Neural cell (in vitro differentiated cells): ENCODE measurements around the gene RBM43.

ENCODE experiments used
- CTCF ChIP-seq: fragments of 450-650 bp; IDR thresholded peaks from 2 replicates; pipeline ENCODE4 v1.5.1; 2014; ENCODE audit warnings: antibody characterized with exemption, mild to moderate bottlenecking, moderate library complexity; ENCODE audit not compliant: poor library complexity, severe bottlenecking
- POLR2AphosphoS5 ChIP-seq: IDR thresholded peaks from 2 replicates; pipeline ENCODE4 v1.6.1; 2012
- RAD21 ChIP-seq: fragments of 450-650 bp; conservative IDR thresholded peaks from 2 replicates; pipeline ENCODE4 v1.6.1; 2014; ENCODE audit warnings: antibody characterized with exemption, mild to moderate bottlenecking, moderate library complexity
- TF ChIP-seq, protein P1 (sequence below): IDR thresholded peaks from 2 replicates; pipeline ENCODE4 v1.6.1; 2012; ENCODE audit warnings: borderline replicate concordance

- TF ChIP-seq RAD21 (no peak), CTCF (no peak), POLR2AphosphoS5 (no peak)
- TF ChIP-seq, protein P1, sequence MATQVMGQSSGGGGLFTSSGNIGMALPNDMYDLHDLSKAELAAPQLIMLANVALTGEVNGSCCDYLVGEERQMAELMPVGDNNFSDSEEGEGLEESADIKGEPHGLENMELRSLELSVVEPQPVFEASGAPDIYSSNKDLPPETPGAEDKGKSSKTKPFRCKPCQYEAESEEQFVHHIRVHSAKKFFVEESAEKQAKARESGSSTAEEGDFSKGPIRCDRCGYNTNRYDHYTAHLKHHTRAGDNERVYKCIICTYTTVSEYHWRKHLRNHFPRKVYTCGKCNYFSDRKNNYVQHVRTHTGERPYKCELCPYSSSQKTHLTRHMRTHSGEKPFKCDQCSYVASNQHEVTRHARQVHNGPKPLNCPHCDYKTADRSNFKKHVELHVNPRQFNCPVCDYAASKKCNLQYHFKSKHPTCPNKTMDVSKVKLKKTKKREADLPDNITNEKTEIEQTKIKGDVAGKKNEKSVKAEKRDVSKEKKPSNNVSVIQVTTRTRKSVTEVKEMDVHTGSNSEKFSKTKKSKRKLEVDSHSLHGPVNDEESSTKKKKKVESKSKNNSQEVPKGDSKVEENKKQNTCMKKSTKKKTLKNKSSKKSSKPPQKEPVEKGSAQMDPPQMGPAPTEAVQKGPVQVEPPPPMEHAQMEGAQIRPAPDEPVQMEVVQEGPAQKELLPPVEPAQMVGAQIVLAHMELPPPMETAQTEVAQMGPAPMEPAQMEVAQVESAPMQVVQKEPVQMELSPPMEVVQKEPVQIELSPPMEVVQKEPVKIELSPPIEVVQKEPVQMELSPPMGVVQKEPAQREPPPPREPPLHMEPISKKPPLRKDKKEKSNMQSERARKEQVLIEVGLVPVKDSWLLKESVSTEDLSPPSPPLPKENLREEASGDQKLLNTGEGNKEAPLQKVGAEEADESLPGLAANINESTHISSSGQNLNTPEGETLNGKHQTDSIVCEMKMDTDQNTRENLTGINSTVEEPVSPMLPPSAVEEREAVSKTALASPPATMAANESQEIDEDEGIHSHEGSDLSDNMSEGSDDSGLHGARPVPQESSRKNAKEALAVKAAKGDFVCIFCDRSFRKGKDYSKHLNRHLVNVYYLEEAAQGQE: no peak
Observed at GRCh38 chr2:151251012-151251411, 10.7 kb downstream of the RBM43 start.
